Tracheal epithelial cell (primary cell): ENCODE results near the gene VEGFD. TPM values are rescaled to one million over a fixed set of nuclear protein-coding genes. Genes with fewer than 3 reads are reported as not detected.

Source experiments
- total RNA-seq: library from RNA; depleted of rRNA; stranded (reverse); fragments of >200 nt; gene quantifications from 2 replicates; pipeline ENCODE4 v1.2.1, GENCODE V29; 2014

The VEGFD gene
- 0.85 TPM in 1 of 2 replicates, not detected in the other for total RNA-seq

GRCh38 chrX:15384304-15384703, at the start of gene VEGFD:
Gene VEGFD (minus strand): TSS chrX:15384413. CDS start chrX:15383946, 467 bp downstream.

GRCh38 chrX:15335135-15336022, 48.8 kb downstream of the VEGFD start, which contains the start of gene PIGA:
Gene PIGA (minus strand): TSS chrX:15335523. CDS start chrX:15331930, 3,593 bp downstream.

GRCh38 chrX:15315509-15315908, 68.7 kb downstream of the VEGFD start, which contains the start of gene ASB11:
Gene ASB11 (minus strand): TSS chrX:15315640. CDS start chrX:15315605, 35 bp downstream.

Other genes with a start within 250 kb of the VEGFD start
- gene ASB9, start 114.3 kb downstream of the VEGFD start, total RNA-seq: 0.64 and 1.2 TPM in 2 replicates
- not detected in 2 replicates for gene ASB11, start 68.8 kb downstream of the VEGFD start, total RNA-seq
- 20.0 and 27.7 TPM in 2 replicates for gene PIGA, start 48.9 kb downstream of the VEGFD start, total RNA-seq
- gene PIR, start 108.9 kb upstream of the VEGFD start, total RNA-seq: 28.2 and 61.8 TPM in 2 replicates
- under 0.01 and 0.64 TPM in 2 replicates for gene BMX, start 116.4 kb upstream of the VEGFD start, total RNA-seq
- gene ACE2, start 216.5 kb upstream of the VEGFD start, total RNA-seq: under 0.01 and 0.24 TPM in 2 replicates